ENCODE data around the gene SULT1E1. TPM values are rescaled to one million over a fixed set of nuclear protein-coding genes. Genes with fewer than 3 reads are reported as not detected.

SULT1E1 gene
- total and polyA plus RNA-seq, 10 of the 15 experiments (the other 5 are each of a cell fraction or from before 2014, with no cell fraction given), result not detected

DNA sequence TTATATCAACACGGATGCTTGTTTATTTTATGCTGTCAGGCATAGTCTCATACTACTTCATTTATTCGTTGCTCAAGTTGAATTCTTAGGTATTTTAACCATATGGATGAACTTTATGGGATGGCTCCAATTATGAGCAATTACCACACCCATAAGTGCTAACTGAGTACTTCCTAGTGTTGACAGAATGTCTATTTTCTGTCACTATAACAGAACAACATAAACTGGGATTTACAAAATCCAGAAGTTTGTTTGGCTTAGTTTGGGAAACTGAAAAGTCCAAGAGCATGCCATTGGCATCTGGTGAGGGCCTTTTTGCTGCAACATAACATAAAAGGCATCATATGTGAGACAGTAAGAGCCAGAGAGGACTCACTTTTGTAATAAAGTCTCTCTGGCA lies 21.0 kb downstream of the SULT1E1 start (continued):
- TF ChIP-seq, protein P1, sequence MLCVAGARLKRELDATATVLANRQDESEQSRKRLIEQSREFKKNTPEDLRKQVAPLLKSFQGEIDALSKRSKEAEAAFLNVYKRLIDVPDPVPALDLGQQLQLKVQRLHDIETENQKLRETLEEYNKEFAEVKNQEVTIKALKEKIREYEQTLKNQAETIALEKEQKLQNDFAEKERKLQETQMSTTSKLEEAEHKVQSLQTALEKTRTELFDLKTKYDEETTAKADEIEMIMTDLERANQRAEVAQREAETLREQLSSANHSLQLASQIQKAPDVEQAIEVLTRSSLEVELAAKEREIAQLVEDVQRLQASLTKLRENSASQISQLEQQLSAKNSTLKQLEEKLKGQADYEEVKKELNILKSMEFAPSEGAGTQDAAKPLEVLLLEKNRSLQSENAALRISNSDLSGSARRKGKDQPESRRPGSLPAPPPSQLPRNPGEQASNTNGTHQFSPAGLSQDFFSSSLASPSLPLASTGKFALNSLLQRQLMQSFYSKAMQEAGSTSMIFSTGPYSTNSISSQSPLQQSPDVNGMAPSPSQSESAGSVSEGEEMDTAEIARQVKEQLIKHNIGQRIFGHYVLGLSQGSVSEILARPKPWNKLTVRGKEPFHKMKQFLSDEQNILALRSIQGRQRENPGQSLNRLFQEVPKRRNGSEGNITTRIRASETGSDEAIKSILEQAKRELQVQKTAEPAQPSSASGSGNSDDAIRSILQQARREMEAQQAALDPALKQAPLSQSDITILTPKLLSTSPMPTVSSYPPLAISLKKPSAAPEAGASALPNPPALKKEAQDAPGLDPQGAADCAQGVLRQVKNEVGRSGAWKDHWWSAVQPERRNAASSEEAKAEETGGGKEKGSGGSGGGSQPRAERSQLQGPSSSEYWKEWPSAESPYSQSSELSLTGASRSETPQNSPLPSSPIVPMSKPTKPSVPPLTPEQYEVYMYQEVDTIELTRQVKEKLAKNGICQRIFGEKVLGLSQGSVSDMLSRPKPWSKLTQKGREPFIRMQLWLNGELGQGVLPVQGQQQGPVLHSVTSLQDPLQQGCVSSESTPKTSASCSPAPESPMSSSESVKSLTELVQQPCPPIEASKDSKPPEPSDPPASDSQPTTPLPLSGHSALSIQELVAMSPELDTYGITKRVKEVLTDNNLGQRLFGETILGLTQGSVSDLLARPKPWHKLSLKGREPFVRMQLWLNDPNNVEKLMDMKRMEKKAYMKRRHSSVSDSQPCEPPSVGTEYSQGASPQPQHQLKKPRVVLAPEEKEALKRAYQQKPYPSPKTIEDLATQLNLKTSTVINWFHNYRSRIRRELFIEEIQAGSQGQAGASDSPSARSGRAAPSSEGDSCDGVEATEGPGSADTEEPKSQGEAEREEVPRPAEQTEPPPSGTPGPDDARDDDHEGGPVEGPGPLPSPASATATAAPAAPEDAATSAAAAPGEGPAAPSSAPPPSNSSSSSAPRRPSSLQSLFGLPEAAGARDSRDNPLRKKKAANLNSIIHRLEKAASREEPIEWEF (IDR thresholded peaks at IDR 0.05; ENCODE audit: insufficient replicate concordance, low read depth, low read length), result no peak
- no peak for TF ChIP-seq ZZZ3 (IDR thresholded peaks at IDR 0.05; ENCODE audit: control insufficient read depth, insufficient read length, low read depth)

DNA sequence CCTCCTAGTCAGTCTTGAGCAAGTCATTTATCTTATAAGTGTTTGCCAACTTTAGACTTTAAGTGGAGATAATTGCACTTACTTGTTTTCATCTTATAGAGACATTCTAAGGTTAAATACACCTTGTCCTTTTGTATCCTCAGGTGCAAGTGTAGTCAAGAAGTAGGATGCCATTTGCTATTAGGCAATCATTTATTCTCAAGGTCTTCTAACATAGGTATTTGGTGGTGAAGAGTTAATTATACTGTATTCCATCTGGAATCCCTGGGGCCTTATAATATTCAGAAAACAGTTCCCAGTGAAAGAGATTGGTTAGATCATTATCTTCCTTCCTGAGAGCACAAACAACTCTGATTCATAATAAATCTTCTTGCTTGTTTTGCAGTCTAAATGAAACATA lies 23.7 kb downstream of the SULT1E1 start:
- Histone ChIP-seq H3K4me2 (ENCODE audit: control insufficient read depth, insufficient read depth) (no peak overlapping the region), H3K4me1 (ENCODE audit: control insufficient read depth, insufficient read depth, low read length) (peaks cover 14% of the 10 kb centered on the region), H3K27ac (ENCODE audit: control insufficient read depth, insufficient read depth) (no peak overlapping the region), H3K27me3 (replicated peaks in 1 of 2; ENCODE audit: control insufficient read depth in 2 of 2, insufficient read depth in 2 of 2, low read length in 1 of 2) (no peaks in the 10 kb centered on the region), H3K9me3 (replicated peaks; ENCODE audit: control insufficient read depth, insufficient read depth, low read length) (no peaks in the 10 kb centered on the region; the same call in 2 of the 3 replicates), H3K36me3 (ENCODE audit: control insufficient read depth in 2 of 2, insufficient read depth in 2 of 2, low read length in 1 of 2) (no peaks in the 10 kb centered on the region), H3K9ac (ENCODE audit: control insufficient read depth, insufficient read depth, low read length) (no peak overlapping the region), H4K20me1 (ENCODE audit: control insufficient read depth, insufficient read depth) (no peaks in the 10 kb centered on the region), H2AFZ (ENCODE audit: control insufficient read depth, low read depth, low read length) (no peak overlapping the region), H3K79me2 (ENCODE audit: control insufficient read depth, insufficient read depth, low read length) (no peaks in the 10 kb centered on the region), H3K4me3 (no peak overlapping the region)
- TF ChIP-seq KLF5 (IDR thresholded peaks at IDR 0.05; ENCODE audit: partially characterized antibody) (no peak), CHD4 (IDR thresholded peaks at IDR 0.05) (no peak), FOXM1 (IDR thresholded peaks at IDR 0.05; ENCODE audit: low read depth, low read length) (no peak), BACH1 (IDR thresholded peaks at IDR 0.05; ENCODE audit: borderline replicate concordance) (no peak)
- in situ Hi-C loops (cut with MboI), result loop anchor here (25.0 kb wide), 1 partner anchor 1199 kb away; no protein-coding TSS in a partner anchor
- intact Hi-C loops (cut with micrococcal nuclease; ENCODE audit: unreplicated experiment), result no loop called here
- DNase-seq (ENCODE audit: low read depth, low spot score) (no peak), FAIRE-seq (no peak), ATAC-seq (no peak)
- no TSS peak for BruUV-seq (replicated peaks)
- ChIA-PET POLR2A (no interaction called here), CTCF (no interaction called here), RAD21 (ENCODE audit: unreplicated experiment) (no interaction called here), SMC1A (ENCODE audit: uncharacterized antibody, unreplicated experiment) (no interaction called here)

All from GM12878 (cell line).